Loucy (cell line): ENCODE data around the gene FLCN.

Experiments
- CTCF ChIP-seq: fragments of 200-600 bp; sonication (generic); conservative IDR thresholded peaks from 2 replicates; pipeline ENCODE4 v1.5.1; 2014; ENCODE audit warnings: mild to moderate bottlenecking, antibody characterized with exemption, low read length
- EZH2phosphoT487 ChIP-seq: fragments of 200-600 bp; IDR thresholded peaks from 2 replicates; pipeline ENCODE4 v1.6.1; 2018; ENCODE audit warnings: antibody characterized with exemption, mild to moderate bottlenecking, moderate library complexity, borderline replicate concordance

DNA sequence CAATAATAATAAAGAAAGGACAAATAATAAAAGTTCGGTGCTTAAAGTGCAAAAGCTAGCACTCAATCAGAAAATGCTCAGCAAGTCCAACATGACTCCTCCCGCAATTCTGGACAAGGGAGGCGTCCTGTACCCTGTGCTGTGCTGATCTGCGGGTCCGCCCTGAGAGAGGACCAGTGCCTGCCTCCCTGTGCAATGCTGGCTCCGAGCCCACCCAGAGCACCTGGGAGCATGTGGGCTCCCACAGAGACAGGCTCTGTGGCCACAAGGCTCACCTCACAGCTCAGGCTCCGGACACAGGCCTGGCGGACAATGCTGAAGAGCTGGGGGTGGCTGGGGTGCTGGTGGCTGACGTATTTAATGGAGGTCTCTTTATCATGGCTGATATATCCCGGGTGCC, 11.1 kb downstream of the FLCN start:
- TF ChIP-seq CTCF (no peak), EZH2phosphoT487 (no peak)
